Measurements from ENCODE around the gene RAC2.
"Not testable (repeated sequence)": the region's sequence is repeated elsewhere in the genome, so short reads cannot be mapped to it uniquely, and the experiment has no call there.

The RAC2 gene

GRCh38 chr22:37259540-37260029 is 15.5 kb upstream of the RAC2 start:
- DNase-seq = peak in 39 of 42 donors; percentile 25 to 77 (median 48)
- intact Hi-C loops (cut with DNase I) = no loop called here

DNA sequence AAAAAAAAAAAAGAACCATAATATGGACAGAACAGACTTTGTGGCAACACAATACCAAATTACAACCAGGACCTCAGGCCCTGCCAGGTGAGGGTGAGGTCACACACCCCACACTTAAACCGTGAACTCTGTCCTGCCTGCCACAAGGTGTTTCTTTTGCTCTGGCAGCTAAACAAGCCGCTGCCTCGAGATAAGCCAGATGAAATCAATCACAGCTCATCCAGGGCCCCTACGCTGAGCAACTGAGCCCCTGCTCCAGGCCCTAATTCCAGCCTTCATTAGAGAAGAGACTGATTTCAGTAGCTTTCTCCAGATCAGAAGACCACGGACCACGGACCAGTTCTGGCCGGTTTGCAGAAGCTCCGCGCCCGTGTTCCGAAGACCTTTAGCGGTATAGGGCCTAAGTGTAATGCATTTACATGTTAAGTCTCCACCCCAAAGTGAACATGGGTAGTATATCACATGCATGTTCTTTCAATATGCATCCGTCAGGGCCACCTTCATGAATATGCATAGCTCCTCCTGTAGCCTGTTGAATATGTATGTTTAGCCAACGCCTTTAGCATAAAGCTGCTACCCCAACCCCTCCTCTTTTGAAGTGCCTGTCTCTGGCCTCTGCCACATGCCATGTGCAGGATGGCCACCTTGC is 14.8 kb upstream of the RAC2 start:
- DNase-seq = no peak
- intact Hi-C loops (cut with DNase I) = no loop called here

DNA sequence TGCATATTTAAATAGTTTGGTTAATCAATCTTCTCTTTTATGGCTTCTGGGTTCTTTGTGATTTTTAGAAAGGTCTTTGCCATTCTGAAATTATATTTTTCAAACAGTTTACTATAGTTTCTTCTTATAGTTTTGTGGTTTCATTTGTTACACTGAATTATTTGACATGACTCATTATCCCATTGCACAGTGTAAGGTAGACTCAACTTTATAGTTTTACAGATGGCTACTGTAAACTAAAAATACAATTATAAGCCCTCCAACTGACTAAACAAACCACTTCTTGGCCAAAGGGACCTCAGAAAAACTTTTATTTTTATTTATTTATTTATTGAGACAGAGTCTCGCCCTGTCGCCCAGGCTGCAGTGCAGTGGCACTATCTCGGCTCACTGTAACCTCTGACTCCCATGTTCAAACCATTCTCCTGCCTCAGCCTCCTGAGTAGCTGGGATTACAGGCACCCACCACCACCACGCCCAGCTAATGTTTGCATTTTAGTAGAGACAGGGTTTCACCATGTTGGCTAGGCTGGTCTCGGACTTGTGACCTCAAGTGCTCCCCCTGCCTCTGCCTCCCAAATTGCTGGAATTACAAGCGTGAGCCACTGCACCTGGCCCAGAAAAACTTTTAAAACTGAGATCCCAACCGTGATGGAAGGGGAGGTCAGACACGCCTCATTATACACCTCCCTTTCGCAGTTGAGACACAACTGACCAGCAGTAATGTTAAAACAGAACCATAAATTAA is 14.1 kb upstream of the RAC2 start:
- DNase-seq = no peak
- intact Hi-C loops (cut with DNase I) = no loop called here

GRCh38 chr22:37256075-37256726 is 12.1 kb upstream of the RAC2 start:
- DNase-seq = no peak
- intact Hi-C loops (cut with DNase I) = no loop called here

- intact Hi-C loops (cut with DNase I) = no loop called here
- no peak for DNase-seq
Measured at GRCh38 chr22:37255558-37256006, 11.5 kb upstream of the RAC2 start.

- DNase-seq = no peak
- intact Hi-C loops (cut with DNase I) = no loop called here
Measured at GRCh38 chr22:37254867-37255233, 10.8 kb upstream of the RAC2 start.

GRCh38 chr22:37254209-37254866 is 10.3 kb upstream of the RAC2 start:
- no peak for DNase-seq
- intact Hi-C loops (cut with DNase I) = no loop called here

DNA sequence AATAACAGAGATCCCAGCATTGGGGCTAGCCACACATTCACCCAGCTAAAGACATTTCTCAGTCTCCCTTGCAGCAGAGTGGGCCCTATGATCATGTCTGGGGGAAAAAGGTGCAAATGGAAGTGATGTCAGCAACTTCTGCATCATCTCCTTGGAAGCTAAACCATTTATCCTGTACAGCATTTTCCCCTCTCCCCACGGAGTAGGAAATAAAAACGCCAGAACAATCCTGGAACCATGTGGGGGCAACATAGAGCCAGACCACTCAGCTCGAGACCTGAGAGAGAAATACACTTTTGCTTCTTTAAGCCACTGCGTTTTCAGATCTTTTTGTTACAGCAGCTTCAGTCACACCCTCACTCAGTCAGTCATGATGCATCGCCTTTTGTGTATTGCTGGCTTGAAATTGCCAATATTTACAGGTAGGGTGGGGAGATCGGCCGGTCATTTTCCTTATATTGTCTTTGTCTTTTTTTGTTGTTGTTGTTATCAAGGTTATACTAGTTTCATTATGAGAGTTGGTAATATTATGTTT is 9.1 kb upstream of the RAC2 start:
- DNase-seq = no peak
- intact Hi-C loops (cut with DNase I) = no loop called here

DNA sequence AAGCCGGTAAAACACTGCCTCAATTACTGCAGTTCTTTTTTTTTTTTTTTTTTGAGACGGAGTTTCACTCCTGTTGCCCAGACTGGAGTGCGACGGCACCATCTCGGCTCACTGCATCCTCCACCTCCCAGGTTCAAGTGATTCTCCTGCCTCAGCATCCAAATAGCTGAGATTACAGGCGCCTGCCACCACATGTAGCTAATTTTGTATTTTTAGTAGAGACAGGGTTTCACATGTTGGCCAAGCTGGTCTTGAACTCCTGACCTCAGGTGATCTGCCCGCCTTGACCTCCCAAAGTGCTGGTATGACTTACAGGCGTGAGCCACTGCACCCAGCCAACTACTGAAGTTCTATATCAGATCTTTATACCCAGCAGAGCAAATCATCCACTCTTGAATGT is 7.8 kb upstream of the RAC2 start:
- DNase-seq; intact Hi-C loops (cut with DNase I): not testable (repeated sequence)

- intact Hi-C loops (cut with DNase I) = no loop called here
- peak in 1 of 42 donors; percentile 28 for DNase-seq
Measured at GRCh38 chr22:37249986-37250385, 5.9 kb upstream of the RAC2 start.

DNA sequence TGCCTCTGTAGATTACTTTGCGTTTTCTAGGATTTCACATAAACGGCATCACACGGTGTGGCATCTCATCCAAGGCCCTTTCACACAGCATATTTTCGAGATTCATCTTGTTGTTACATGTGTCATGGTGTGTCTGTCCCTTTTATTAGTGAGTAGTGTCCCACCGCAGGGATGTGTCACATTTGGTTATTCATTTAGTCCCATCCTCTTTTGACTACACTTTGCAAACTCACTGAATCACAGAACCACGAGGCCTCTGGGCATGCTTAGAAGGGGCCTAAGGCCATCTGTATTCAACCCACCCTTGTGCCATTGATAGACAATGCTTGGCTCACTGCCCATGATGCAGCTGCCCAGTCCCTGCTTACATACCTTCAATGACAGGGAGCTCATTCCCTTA is 4.2 kb upstream of the RAC2 start:
- intact Hi-C loops (cut with DNase I) = no loop called here
- DNase-seq = no peak

DNA sequence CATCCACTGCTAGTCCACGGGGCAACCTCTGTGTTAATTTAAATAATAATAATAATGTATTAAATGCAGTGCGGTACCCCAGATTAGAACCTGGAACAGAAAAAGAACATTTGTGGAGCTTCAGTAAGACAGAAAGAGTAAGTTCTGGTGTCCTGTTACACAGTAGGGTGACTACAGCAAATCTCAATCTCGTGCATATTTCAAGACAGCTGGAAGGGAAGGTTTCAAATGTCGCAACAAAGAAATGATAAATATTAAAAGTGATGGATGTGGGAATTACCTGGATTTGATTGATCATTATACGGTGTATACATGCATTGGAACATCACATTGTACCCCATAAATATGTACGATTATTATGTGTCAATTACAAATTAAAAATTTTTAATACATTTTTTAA is 1.7 kb upstream of the RAC2 start:
- intact Hi-C loops (cut with DNase I) = no loop called here
- no peak for DNase-seq

- intact Hi-C loops (cut with DNase I) = no loop called here
- DNase-seq = no peak
Measured at GRCh38 chr22:37244922-37245722, 1.1 kb upstream of the RAC2 start.

GRCh38 chr22:37243402-37244113 is 511 bp downstream of the RAC2 start:
- intact Hi-C loops (cut with DNase I) = no loop called here

GRCh38 chr22:37242395-37242918 is 1.6 kb downstream of the RAC2 start:
- DNase-seq = peak in 20 of 42 donors; percentile 11 to 69 (median 39)
- intact Hi-C loops (cut with DNase I) = no loop called here

More at GRCh38 chr22:37243402-37244113, 511 bp downstream of the RAC2 start:
- DNase-seq = no peak

- intact Hi-C loops (cut with DNase I) = no loop called here
Measured at GRCh38 chr22:37241351-37242142, 2.5 kb downstream of the RAC2 start.

GRCh38 chr22:37240941-37241320 is 3.1 kb downstream of the RAC2 start:
- DNase-seq = no peak
- intact Hi-C loops (cut with DNase I) = no loop called here

More at GRCh38 chr22:37241351-37242142, 2.5 kb downstream of the RAC2 start:
- no peak for DNase-seq

All from head of caudate nucleus (tissue), 42 donors.